Gastrocnemius medialis (tissue), 4 donors: ENCODE data around the gene TSC2.

ENCODE experiments used
- CTCF ChIP-seq, 5 experiments: fragments of 450-650 bp in 3 of 5; fragments of 200-600 bp in 2 of 5; sonication (generic) in 2 of 5; IDR thresholded peaks in 4 of 5; conservative IDR thresholded peaks in 1 of 5; 1 replicate in 4 of 5; 2 replicates in 1 of 5; pipeline ENCODE4 v1.5.1; 2016 to 2019; ENCODE audit warnings: antibody characterized with exemption in 5 of 5, mild to moderate bottlenecking in 3 of 5, moderate library complexity in 3 of 5
- POLR2A ChIP-seq, 2 donors: fragments of 450-650 bp; IDR thresholded peaks; one replicate each; pipeline ENCODE4 v1.6.1; 2017; ENCODE audit warnings: antibody characterized with exemption in 2 of 2, mild to moderate bottlenecking in 2 of 2, moderate library complexity in 2 of 2

GRCh38 chr16:2095315-2095853 is 47.6 kb downstream of the TSC2 start:
- no peak for TF ChIP-seq CTCF (IDR thresholded peaks at IDR 0.05 in 4 of 5, conservative IDR thresholded peaks at IDR 0.05 in 1 of 5)
- no peak for TF ChIP-seq POLR2A (IDR thresholded peaks at IDR 0.05)
